Spleen (tissue), 7 donors: ENCODE measurements around the gene PDLIM5.

Source experiments
- POLR2A ChIP-seq, 3 donors: fragments of 450-650 bp; IDR thresholded peaks; one replicate each; pipeline ENCODE4 v1.5.1; 2017; ENCODE audit warnings: antibody characterized with exemption in 3 of 3, mild to moderate bottlenecking in 1 of 3
- POLR2AphosphoS5 ChIP-seq, 3 donors: sonication (generic); formaldehyde crosslinking; IDR thresholded peaks; one replicate each; pipeline ENCODE4 v1.5.1; 2017; ENCODE audit warnings: antibody characterized with exemption in 3 of 3
- TF ChIP-seq, protein P1 (sequence below), 11 experiments: fragments of 200-600 bp in 7 of 11; fragments of 450-650 bp in 4 of 11; sonication (generic) in 4 of 11; IDR thresholded peaks in 8 of 11; conservative IDR thresholded peaks in 3 of 11; 1 replicate in 7 of 11; 2 replicates in 4 of 11; pipeline versions ENCODE4 v1.4.0 to v1.8.0; 2016 to 2021; ENCODE audit warnings: antibody characterized with exemption in 11 of 11, inconsistent platforms in 4 of 11, mild to moderate bottlenecking in 1 of 11
- donor health status: DM: no; HTN: no; CAD: no; lungs with moderate emphysema.
- donor health status: DM: no; HTN: no; CAD: no.
- donor health status: DM: no; HTN: no; CAD: no.

- TF ChIP-seq, protein P1, sequence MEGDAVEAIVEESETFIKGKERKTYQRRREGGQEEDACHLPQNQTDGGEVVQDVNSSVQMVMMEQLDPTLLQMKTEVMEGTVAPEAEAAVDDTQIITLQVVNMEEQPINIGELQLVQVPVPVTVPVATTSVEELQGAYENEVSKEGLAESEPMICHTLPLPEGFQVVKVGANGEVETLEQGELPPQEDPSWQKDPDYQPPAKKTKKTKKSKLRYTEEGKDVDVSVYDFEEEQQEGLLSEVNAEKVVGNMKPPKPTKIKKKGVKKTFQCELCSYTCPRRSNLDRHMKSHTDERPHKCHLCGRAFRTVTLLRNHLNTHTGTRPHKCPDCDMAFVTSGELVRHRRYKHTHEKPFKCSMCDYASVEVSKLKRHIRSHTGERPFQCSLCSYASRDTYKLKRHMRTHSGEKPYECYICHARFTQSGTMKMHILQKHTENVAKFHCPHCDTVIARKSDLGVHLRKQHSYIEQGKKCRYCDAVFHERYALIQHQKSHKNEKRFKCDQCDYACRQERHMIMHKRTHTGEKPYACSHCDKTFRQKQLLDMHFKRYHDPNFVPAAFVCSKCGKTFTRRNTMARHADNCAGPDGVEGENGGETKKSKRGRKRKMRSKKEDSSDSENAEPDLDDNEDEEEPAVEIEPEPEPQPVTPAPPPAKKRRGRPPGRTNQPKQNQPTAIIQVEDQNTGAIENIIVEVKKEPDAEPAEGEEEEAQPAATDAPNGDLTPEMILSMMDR (IDR thresholded peaks at IDR 0.05 in 8 of 11, conservative IDR thresholded peaks at IDR 0.05 in 3 of 11), result no peak
- TF ChIP-seq POLR2A (IDR thresholded peaks at IDR 0.05) (no peak), POLR2AphosphoS5 (IDR thresholded peaks at IDR 0.05) (no peak)
Measured at GRCh38 chr4:94546949-94547348, 95.2 kb downstream of the PDLIM5 start.
